ENCODE measurements around the gene RIT1.

RIT1 gene

DNA sequence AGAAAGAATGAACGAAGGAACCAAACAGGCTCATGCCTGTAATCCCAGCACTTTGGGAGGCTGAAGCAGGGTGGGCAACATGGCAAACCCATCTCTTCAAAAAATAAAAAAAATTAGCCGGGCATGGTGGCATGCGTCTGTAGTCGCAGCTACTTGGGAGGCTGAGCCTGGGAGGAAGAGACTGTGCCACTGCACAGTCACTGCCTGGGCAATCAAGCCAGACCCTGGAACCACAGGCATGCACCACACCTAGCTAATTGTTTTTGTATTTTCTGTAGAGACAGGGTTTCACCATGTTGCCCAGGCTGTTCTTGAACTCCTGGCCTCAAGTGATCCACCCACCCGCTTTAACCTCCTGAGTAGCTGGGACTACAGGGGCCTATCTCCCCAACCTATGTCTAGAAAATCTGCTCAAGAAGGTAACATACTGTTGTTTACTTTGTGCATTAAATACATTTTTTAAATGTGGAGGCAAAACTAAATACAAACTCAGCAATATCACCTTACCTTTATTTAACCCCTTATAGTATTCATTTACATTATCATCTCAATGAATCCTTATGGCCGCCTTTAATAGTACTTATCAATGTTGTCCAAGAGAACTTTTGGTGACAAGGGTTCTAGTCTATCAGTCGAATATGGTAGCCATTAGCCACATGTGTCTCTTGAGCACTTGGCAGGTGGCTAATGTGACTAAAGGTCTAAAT is 20.3 kb upstream of the RIT1 start:
- TF ChIP-seq, protein P1, sequence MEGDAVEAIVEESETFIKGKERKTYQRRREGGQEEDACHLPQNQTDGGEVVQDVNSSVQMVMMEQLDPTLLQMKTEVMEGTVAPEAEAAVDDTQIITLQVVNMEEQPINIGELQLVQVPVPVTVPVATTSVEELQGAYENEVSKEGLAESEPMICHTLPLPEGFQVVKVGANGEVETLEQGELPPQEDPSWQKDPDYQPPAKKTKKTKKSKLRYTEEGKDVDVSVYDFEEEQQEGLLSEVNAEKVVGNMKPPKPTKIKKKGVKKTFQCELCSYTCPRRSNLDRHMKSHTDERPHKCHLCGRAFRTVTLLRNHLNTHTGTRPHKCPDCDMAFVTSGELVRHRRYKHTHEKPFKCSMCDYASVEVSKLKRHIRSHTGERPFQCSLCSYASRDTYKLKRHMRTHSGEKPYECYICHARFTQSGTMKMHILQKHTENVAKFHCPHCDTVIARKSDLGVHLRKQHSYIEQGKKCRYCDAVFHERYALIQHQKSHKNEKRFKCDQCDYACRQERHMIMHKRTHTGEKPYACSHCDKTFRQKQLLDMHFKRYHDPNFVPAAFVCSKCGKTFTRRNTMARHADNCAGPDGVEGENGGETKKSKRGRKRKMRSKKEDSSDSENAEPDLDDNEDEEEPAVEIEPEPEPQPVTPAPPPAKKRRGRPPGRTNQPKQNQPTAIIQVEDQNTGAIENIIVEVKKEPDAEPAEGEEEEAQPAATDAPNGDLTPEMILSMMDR (IDR thresholded peaks at IDR 0.05) = no peak

DNA sequence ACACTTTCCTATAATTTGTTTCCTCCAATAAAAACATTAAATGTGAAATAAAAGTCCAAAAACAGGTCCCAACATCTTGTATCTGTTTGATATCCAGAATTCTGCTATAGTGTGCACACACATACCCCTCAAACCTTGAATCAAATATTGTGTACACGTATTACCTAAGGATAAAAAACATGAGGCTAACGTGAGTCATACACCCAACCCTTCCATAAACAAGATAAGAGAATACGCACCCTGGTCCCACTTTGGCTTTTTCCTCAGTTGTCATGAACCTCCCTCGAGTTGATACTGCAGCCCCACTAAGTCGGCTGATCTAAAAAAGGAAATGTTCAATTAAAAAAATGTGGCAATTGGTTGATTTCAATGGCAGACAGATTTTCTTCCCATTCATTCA is 17.9 kb upstream of the RIT1 start:
- TF ChIP-seq, protein P1 (IDR thresholded peaks at IDR 0.05) = no peak

DNA sequence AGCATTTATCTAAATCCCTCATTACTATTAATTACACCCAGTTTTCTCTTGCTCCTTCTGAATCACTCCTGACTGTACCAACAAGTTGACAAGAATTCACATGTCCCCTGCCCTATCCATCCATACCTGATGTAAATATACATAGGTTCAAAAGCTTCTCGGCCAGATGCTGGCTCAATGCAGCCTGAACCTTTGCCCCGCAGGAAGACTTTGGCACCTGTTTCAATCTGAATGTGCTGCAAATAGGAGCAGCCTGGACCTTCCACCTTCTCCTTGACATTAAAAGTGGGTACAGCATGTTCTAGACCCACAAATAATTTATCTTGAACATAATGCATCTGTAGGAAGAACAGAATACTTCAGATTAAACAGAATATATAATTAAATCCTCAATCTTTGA is 14.4 kb upstream of the RIT1 start:
- TF ChIP-seq, protein P1 (IDR thresholded peaks at IDR 0.05) = no peak

DNA sequence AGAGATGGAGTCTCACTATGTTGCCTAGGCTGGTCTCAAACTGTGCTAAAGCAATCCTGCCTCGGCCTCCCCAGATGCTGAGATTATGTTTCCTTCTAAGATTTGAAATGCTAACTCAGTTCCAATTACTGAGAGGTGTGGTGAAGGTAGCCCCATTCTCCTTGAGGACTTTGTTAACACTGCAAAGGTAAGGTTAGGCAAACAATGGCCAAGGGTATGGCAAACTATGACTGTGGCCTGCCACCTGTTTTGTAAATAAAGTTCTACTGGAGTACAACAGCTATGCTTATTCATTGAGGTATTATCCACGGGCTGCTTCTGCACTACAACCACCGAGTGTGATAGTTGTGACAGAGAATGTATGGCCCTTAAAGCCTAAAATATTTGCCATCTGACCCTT is 9.6 kb upstream of the RIT1 start:
- TF ChIP-seq, protein P1 (IDR thresholded peaks at IDR 0.05) = no peak

DNA sequence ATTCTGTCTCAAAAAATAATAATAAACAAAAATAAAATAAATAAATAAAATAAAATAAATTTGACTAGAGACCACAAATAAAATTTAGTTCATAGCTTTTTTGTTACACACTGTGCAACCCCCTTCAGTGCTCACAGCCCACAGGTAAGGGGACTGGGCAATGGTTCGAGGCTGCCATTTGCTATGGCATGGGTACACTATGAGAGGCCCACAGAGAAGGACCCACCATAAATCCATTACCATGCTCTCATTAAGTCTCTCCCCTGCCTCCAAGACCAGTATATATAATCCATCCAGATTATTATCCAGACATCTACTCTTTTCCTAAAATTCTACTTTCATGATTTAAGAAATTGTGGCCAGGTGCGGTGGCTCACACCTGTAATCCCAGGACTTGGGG is 8.7 kb upstream of the RIT1 start:
- TF ChIP-seq, protein P1 (IDR thresholded peaks at IDR 0.05) = no peak

DNA sequence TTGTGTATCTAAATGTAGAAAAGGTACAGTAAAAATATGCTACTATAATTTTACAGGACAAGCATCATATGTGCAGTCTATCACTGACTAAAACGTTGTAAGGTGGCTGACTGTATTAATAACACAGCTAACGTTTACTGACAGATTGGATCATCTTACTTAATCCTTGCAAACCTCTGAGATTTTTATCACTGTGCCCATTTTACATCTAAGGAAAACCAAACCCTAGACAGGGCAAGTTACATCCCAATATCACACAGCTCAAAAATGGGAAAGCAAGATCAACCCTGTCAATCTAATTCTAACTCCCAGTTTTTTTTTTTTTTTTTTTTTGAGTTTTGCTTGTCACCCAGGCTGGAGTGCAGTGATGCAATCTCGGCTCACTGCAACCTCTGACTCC is 7.5 kb upstream of the RIT1 start:
- TF ChIP-seq, protein P1 (IDR thresholded peaks at IDR 0.05) = no peak

DNA sequence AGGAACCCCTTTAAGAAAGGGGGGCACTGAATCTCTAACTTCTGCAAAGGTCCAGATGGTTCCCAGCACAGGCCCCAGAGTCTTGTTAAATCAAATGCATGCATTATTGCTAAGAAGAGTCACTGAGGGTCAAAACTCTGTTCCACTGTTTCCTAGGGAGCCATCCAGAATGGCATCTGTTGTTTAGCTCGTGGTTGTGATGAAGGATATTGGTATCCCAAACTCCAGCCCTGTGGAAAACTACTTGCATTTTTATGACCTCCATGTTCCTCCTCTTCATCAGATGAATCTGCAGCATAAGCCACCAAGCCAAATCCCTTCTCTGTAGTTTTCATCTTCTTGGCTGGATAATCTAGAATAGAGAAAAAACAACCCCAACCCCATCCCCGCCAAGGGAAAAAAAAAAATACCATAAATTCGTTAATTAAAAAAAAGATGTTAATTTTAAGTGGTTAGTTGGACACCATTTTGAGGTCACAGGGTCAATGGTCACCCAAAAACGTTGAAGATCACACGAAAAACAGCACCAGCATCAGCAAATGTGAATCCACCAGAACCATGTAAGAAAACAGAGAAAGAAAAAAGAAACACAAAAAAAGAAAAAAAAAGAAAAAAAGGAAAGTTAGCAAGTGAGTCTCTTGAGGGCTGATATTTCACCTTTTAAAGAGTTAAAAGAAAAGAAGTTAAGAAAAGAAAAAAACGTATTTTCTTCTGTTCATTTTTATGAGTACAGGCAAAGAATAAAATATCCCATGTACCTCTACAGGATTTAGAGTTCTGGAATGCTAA is 3.0 kb upstream of the RIT1 start:
- TF ChIP-seq, protein P1 (IDR thresholded peaks at IDR 0.05) = no peak

Measured in LNCAP (cell line).